Calu3 (cell line): Measurements from ENCODE around the gene TSPAN18. TPM values are rescaled to one million over a fixed set of nuclear protein-coding genes. Genes with fewer than 3 reads are reported as not detected.

ENCODE experiments used
- BruUV-seq: library from RNA; stranded (reverse); fragments of 400-500 nt; replicated peaks from 2 replicates; lab custom pipeline; 2021; lab: Mats Ljungman, UMichigan
- CTCF ChIA-PET: fragments of 300-600 bp; sonication (Branson Sonifier 250); formaldehyde crosslinking; loops from one replicate; lab custom pipeline; 2022; ENCODE audit warnings: antibody characterized with exemption; lab: Charles Lee
- DNase-seq: peaks from one replicate; pipeline ENCODE4 v3.0.0; 2022
- H3K27ac Mint-ChIP-seq: one replicate; pipeline ENCODE4 v1.8.0; 2022; ENCODE audit warnings: mixed read lengths; ENCODE audit not compliant: unreplicated experiment
- H3K27me3 Mint-ChIP-seq: one replicate; pipeline ENCODE4 v1.8.0; 2022; ENCODE audit warnings: mixed read lengths; ENCODE audit not compliant: unreplicated experiment
- H3K36me3 Mint-ChIP-seq: one replicate; pipeline ENCODE4 v1.8.0; 2022; ENCODE audit warnings: mild to moderate bottlenecking, moderate library complexity, mixed read lengths; ENCODE audit not compliant: insufficient read depth, unreplicated experiment
- H3K4me1 Mint-ChIP-seq: one replicate; pipeline ENCODE4 v1.8.0; 2022; ENCODE audit warnings: mild to moderate bottlenecking, low read depth, mixed read lengths; ENCODE audit not compliant: unreplicated experiment
- H3K4me3 Mint-ChIP-seq: one replicate; pipeline ENCODE4 v1.8.0; 2022; ENCODE audit warnings: mild to moderate bottlenecking, low read depth, moderate library complexity, mixed read lengths; ENCODE audit not compliant: unreplicated experiment
- H3K9me3 Mint-ChIP-seq: one replicate; pipeline ENCODE4 v1.8.0; 2022; ENCODE audit warnings: low read depth, mixed read lengths; ENCODE audit not compliant: unreplicated experiment
- CTCF ChIP-seq: fragments of 200-600 bp; IDR thresholded peaks from one replicate; pipeline ENCODE4 v1.8.0; 2022; ENCODE audit warnings: antibody characterized with exemption; ENCODE audit not compliant: unreplicated experiment
- intact Hi-C: fragments of 100-400 bp; cut with micrococcal nuclease; formaldehyde crosslinking; loops from one replicate; pipeline ENCODE4 v1.10.0; 2022; ENCODE audit not compliant: unreplicated experiment
- total RNA-seq: library from RNA; stranded (reverse); gene quantifications from 2 replicates; pipeline ENCODE4 v1.2.3, GENCODE V29; 2022

The TSPAN18 gene
- total RNA-seq, 1 experiment from 2014 or later: not detected

- peaks cover 63% of the 10 kb centered on the region for H3K27me3 Mint-ChIP-seq
- no TSS peak for BruUV-seq
- no peaks in the 10 kb centered on the region for H3K4me1 Mint-ChIP-seq
- intact Hi-C loops: no loop called here
- TF ChIP-seq CTCF: no peak
- CTCF ChIA-PET: no interaction called here
- no peak for DNase-seq
- H3K36me3 Mint-ChIP-seq: no peaks in the 10 kb centered on the region
- no peak overlapping the region for H3K27ac Mint-ChIP-seq
- no peak overlapping the region for H3K4me3 Mint-ChIP-seq
- H3K9me3 Mint-ChIP-seq: peaks cover 3% of the 10 kb centered on the region
These were observed 120.1 kb downstream of the TSPAN18 start for GRCh38 chr11:44846852-44847251.

DNA sequence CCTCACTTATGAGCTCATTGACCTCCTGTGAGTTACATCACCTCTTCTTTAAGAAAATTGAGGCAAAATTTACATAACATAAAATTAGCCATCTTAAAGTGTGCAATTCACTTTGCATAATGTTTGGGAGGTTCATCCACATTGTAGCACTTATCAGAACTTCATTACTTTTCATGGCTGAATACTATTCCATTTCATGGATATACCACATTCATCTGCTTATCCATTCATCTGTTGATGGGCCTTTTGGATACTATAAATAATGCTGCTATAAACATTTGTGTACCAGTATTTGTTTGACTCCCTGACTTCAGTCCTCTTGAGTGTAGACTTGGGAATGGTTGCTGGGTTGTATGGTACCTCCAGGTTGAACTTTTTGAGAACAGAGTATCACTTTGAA lies 120.6 kb downstream of the TSPAN18 start:
- TF ChIP-seq CTCF: no peak
- no TSS peak for BruUV-seq
- CTCF ChIA-PET: no interaction called here
- intact Hi-C loops: no loop called here
- H3K9me3 Mint-ChIP-seq: peaks cover 3% of the 10 kb centered on the region
- peaks cover 63% of the 10 kb centered on the region for H3K27me3 Mint-ChIP-seq
- H3K4me3 Mint-ChIP-seq: no peak overlapping the region
- H3K27ac Mint-ChIP-seq: no peak overlapping the region
- no peaks in the 10 kb centered on the region for H3K36me3 Mint-ChIP-seq
- no peaks in the 10 kb centered on the region for H3K4me1 Mint-ChIP-seq
- no peak for DNase-seq

- intact Hi-C loops: no loop called here
- Mint-ChIP-seq H3K9me3 (no peaks in the 10 kb centered on the region), H3K4me1 (peaks cover 1% of the 10 kb centered on the region), H3K4me3 (no peak overlapping the region), H3K27me3 (peaks cover 62% of the 10 kb centered on the region), H3K27ac (no peak overlapping the region), H3K36me3 (no peaks in the 10 kb centered on the region)
- no peak for TF ChIP-seq CTCF
- CTCF ChIA-PET: interaction anchor here (0.6 to 1.6 kb wide), 3 partner anchors 9 to 183 kb away, joined by 3 read pairs; no protein-coding TSS in a partner anchor
- BruUV-seq: no TSS peak
- DNase-seq: no peak
These were observed 121.6 kb downstream of the TSPAN18 start for GRCh38 chr11:44848203-44848962.

- intact Hi-C loops: no loop called here
- Mint-ChIP-seq H3K9me3 (no peaks in the 10 kb centered on the region), H3K27me3 (peaks cover 62% of the 10 kb centered on the region), H3K36me3 (no peaks in the 10 kb centered on the region), H3K27ac (no peak overlapping the region), H3K4me1 (peaks cover 7% of the 10 kb centered on the region), H3K4me3 (no peak overlapping the region)
- no TSS peak for BruUV-seq
- no peak for DNase-seq
- CTCF ChIA-PET: interaction anchor here (1.3 to 1.6 kb wide), 2 partner anchors 8 to 11 kb away, joined by 3 read pairs; no protein-coding TSS in a partner anchor
- no peak for TF ChIP-seq CTCF
These were observed 122.2 kb downstream of the TSPAN18 start for GRCh38 chr11:44848963-44849350.
